ENCODE data around the gene RCN1. TPM values are rescaled to one million over a fixed set of nuclear protein-coding genes. Genes with fewer than 3 reads are reported as not detected.

Gene RCN1
- 160 to 184 TPM (median 162 TPM) in 5 replicates for total RNA-seq (2022; extraction: Qiagen RNA extraction)

GRCh38 chr11:32090545-32091370 lies at the start of gene RCN1:
Gene RCN1 (plus strand): TSS chr11:32091074. CDS start chr11:32091197, 123 bp downstream.

